Activated CD8-positive, alpha-beta memory T cell treated with anti-CD3 and anti-CD28 coated beads, Interleukin-2, amount 50 U/mL, for 24 hours (primary cell): Measurements from ENCODE around the gene ERCC4.

Source experiments
- DNase-seq: peaks from one replicate; pipeline ENCODE4 v3.0.0-alpha.2; 2020; ENCODE audit errors: extremely low read depth

Gene ERCC4

GRCh38 chr16:13911306-13911705 is 8.6 kb upstream of the ERCC4 start:
- DNase-seq = no peak

- no peak for DNase-seq
Measured at GRCh38 chr16:13911871-13912270, 8.1 kb upstream of the ERCC4 start.

GRCh38 chr16:13912891-13913290 is 7.1 kb upstream of the ERCC4 start:
- no peak for DNase-seq

- DNase-seq = no peak
Measured at GRCh38 chr16:13913374-13914292, 6.3 kb upstream of the ERCC4 start.

- no peak for DNase-seq
Measured at GRCh38 chr16:13915033-13915635, 4.8 kb upstream of the ERCC4 start.

GRCh38 chr16:13919330-13919682 is 648 bp upstream of the ERCC4 start:
- no peak for DNase-seq

- DNase-seq = no peak
Measured at GRCh38 chr16:13920510-13920818, 510 bp downstream of the ERCC4 start.

- no peak for DNase-seq
Measured at GRCh38 chr16:13921328-13921727, 1.4 kb downstream of the ERCC4 start.

- DNase-seq = no peak
Measured at GRCh38 chr16:13923703-13924298, 3.8 kb downstream of the ERCC4 start.

- no peak for DNase-seq
Measured at GRCh38 chr16:13926464-13926863, 6.5 kb downstream of the ERCC4 start.

- DNase-seq = no peak
Measured at GRCh38 chr16:13926891-13927290, 6.9 kb downstream of the ERCC4 start.

GRCh38 chr16:13928646-13929045 is 8.7 kb downstream of the ERCC4 start:
- no peak for DNase-seq

GRCh38 chr16:13931845-13932244 is 11.9 kb downstream of the ERCC4 start:
- DNase-seq = no peak

GRCh38 chr16:13935408-13935807 is 15.5 kb downstream of the ERCC4 start:
- no peak for DNase-seq

- DNase-seq = no peak
Measured at GRCh38 chr16:13936155-13936554, 16.2 kb downstream of the ERCC4 start.

- no peak for DNase-seq
Measured at GRCh38 chr16:13936596-13937081, 16.7 kb downstream of the ERCC4 start.

- DNase-seq = no peak
Measured at GRCh38 chr16:13937411-13937810, 17.5 kb downstream of the ERCC4 start.

- DNase-seq = no peak
Measured at GRCh38 chr16:13938480-13938879, 18.5 kb downstream of the ERCC4 start.

GRCh38 chr16:13939821-13940220 is 19.9 kb downstream of the ERCC4 start:
- DNase-seq = no peak

GRCh38 chr16:13940397-13940933 is 20.5 kb downstream of the ERCC4 start:
- no peak for DNase-seq

GRCh38 chr16:13944816-13945215 is 24.9 kb downstream of the ERCC4 start:
- no peak for DNase-seq

- no peak for DNase-seq
Measured at GRCh38 chr16:13945744-13946485, 26.0 kb downstream of the ERCC4 start.
